Right hindlimb (tissue), 1 donor: ENCODE measurements around the gene ZDHHC8.

Experiments used
- DNase-seq: peaks from one replicate; pipeline ENCODE4 v3.0.0-alpha.2; 2018

ZDHHC8 gene

DNA sequence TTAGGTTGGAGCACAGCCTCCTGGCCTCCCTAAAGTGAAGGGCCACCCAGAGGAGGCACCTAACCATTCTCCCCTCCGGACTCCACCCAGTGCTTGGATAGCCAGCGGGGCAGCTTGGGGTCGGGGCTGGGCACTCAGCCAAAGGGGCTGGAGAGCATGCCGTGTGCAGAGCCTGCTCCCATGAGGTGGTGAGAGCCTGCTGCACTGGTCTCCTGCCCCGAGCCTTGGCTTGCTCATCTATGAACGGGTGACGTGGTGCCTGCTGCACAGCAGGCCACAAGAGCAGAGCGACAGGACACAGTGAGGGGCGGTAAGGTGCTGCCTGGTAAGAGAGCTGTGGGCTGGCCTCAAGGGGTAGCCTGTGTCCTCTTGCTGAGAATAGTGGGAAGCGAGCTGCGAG is 33.3 kb downstream of the ZDHHC8 start:
- no peak for DNase-seq

DNA sequence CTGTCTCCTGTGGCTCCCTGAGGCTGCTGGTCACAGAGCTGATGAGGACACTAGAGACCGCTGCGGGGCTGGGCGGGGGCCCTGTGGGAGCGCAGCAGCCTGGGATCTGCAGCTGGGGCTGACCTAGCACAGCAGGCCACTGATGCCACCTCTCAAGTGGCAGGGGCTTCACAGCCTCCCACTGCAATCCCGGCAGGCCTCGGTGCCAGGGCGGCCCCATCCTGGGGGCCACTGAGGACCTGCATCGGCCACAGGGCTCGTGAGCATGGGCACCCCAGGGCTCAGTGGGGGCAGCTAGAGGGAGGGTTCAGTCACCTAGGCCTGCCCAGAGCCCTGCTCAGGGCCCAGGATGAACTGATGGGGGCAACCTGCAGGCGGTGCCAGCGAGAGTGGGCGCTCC is 33.8 kb downstream of the ZDHHC8 start:
- DNase-seq = no peak

DNA sequence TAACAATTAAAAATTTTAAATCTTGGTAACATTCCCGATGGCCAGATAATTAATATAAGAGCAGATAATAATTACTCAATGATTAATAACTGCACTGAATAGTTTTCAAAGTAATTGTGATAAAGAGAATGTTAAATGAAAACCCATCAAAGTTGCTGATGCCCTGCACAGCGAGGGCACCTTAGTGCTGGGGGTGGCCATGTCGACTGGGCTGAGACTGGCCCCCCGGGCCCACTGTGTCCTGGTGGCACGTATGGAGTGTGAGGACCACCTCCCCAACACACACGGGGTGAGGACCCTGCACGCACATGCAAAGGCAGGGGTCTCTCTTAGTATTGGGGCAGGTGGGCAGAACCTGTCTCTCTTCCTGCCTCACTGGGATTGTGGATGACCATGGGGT is 34.3 kb downstream of the ZDHHC8 start:
- no peak for DNase-seq

GRCh38 chr22:20166703-20167102 is 35.1 kb downstream of the ZDHHC8 start:
- no peak for DNase-seq

- no peak for DNase-seq
Observed at GRCh38 chr22:20167643-20168322, 36.2 kb downstream of the ZDHHC8 start.

DNA sequence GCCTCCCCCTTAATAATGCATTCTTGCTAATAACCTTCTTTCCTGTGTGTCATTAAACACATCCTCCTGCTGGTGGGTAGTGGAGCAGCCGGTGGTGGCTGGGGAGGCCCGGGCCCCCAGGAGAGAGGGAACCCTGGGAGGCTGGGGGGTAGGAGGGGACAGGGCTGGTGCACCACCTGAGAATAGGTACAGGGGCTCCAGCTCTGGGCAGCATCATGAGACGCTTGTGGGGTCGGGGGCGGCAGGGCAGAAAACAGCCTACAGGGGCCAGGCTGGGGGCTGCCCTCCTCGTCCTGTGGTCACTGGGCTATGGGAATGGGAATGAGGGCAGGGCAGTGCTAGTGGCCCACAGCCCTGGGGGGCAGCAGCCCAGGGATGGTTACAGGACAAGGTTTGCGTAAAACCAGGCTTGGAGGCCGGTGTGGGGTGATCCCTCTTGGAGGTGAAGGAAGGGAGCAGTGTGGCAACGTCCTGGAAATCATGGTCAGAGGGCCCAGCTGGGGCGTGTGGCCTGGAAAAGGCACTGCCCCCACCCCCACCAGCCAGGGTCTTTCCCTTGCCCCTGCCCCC is 37.7 kb downstream of the ZDHHC8 start:
- DNase-seq = no peak

GRCh38 chr22:20170170-20170569 is 38.6 kb downstream of the ZDHHC8 start:
- no peak for DNase-seq

DNA sequence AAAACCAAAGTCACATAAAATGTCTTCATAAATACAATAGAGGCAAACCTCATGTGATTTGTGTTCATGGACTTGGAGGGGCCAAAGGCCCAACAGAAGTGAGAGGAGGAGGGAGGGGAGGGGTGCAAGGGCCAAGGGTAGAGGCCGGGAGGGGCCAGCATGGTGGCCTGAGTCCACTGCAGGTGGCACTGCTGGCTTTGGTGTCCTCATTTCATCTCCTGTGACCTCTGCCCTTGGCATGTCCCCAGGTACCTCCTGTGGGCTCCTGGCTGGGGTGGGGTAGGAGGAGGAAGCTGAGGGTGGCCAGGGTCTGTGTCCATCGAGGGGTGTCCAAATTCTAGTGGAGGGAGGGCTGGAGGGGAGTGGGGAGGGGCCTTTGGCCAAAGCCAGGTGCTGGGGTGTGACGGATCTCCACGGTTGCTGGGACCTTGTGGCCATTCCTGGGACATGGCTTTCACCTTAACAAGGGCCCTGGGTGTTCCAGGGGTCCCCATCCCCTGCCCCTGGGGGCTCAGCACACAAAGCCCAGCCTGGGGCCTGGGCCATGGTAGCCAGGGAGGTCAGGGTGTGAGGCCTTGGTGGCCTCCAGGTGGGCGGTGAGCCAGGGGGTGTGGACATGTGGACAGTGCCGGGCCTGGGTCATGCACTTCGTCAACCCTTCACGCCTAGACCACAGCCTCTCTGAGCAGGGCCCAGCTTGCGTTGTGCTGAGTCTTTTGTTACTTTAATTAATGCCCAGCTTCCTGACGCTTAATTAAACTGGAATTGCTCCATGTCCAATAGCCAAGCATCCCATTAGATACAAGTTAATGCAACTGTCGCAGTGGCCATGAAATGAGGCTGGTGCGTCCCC is 39.9 kb downstream of the ZDHHC8 start:
- DNase-seq = no peak

DNA sequence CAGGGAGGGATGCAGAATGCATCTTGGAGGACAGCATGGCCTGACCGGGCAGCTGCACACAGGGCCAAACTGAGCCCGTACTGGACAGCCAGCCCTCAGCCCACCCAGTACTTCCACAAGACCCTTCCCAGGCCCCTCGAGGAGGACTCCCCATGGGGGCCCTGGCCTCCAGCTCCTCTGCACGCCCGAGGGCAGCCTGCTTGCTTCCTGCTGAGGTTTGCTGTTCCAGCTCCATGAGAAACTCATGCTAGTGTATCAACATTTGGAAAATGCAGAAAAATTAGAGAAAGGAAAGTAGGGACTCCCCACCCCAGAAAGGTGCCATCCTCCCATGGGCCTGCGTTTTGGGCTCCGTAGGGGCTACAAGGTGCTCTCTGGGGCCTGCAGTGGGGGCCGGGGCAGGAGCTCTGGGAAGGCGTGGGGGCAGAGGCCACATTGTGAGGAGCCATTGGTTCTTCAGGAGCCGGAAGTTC is 40.6 kb downstream of the ZDHHC8 start:
- DNase-seq = no peak

DNA sequence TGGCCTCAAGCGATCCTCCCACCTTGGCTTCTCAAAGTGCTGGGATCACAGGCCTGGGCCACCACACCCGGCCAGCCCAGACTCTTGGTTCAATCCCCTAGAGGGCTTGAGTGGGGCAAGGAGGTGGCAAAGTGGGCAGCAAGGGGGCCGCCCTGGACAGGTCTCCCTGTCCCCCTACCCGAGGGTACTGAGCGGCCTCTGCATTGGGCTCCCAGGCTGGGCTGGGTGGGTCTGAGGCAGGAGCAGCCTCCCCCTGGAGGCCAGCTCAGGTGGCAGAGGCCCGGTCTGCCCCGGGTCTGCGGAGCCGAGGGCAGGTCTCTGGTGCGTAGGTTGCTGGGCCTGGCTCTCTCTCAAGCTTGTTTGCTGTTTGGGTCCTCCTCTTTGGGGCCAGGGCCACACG is 41.6 kb downstream of the ZDHHC8 start:
- DNase-seq = no peak

DNA sequence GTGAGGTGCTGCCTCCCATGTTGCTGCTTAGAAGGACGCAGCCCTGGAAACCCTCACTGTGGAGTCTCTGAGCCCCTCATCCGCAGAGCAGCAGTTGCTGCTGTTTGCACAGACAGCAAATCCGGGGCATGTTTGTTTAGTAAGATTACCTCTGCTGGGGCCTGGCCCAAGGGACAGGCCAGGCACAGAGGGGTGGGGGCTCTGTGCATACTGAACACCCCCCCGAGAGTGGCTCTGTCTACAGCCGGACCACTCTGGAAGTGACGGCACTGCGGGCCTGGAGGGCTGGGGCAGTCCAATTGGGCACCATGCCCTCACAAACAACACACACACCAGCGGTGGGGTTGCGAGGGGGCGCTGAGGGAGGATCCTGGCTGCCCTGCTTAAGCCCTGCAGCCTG is 42.2 kb downstream of the ZDHHC8 start:
- DNase-seq = no peak

- no peak for DNase-seq
Observed at GRCh38 chr22:20174785-20175596, 43.4 kb downstream of the ZDHHC8 start.

DNA sequence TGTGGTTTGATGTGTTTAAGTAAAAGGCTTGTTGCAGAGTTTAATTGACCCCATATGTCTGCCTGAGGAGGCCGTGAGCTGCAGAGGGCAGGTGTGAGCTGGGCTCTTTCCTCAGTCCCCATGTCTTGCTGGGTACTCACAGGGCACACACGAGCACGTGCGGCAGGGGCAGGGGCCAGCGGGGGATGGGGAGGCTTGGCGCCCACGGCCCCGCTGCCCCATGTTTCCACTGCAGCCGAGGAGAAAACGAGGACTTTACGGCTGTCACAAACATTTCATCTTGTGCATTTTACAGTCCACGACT is 43.9 kb downstream of the ZDHHC8 start:
- DNase-seq = no peak

DNA sequence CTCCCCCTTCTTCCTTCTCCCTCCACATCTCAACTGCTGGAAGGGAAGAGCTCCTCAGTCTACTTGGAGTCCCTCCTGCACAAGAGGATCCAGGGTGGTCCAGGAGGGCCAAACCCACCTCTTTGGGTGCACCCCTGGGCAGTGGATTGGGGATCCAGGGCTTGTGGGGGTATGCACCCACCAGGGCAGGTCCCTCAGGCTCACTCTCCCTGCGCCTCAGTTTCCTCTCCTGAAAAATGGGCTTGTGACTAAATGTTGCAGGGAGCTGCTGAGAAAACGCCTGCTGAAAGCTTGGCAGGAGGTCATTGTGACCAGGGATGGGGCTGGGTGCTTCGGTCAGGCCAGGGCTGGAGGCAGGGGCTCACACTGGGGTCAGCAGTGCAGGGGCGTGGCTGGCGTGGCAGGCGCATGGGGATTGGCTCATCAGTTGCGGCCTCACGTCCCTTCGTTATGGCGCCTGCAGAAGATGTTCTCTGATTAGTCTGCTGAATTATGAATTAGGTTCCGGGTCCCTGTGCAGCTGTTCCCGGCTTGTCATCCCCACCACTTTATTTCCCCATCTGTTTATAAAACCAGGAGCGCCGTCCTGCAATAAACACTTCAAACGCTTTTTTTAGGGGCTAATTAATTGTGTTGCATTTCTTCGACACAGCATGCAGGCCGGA is 44.9 kb downstream of the ZDHHC8 start:
- DNase-seq = no peak

DNA sequence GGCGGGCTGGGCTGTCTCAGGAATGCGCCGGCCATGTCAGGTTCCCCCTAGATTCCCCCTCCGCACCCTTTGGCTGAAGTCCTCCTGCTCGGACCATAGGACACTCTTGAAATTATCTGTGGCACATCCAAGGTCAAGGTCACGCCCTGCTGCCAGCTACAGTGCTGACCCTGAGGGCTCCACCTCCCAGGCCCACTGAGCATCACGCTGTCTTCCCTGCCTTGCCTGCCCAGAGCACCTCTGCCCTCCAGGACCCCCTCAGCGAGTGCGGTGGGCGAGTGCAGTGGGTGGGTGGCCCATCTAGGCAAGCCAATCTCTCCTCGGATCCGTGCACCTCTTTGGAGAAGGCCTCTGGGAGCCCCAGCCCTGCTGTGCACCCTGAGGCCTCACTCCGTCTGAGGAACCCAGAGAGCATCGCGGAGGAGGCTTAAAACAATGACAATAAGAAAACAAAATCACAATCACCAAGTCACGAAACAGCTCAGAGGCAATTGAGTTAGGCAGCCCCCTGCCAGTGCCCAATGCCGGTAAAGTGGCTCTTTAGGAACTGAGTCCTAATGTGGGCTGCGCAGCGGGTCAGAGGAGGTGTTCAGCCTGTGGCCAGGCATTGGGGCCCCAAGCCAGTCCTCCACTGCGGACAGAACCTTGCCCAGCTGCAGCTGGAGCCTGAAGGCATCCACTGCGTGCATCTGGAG is 45.8 kb downstream of the ZDHHC8 start:
- DNase-seq = no peak

DNA sequence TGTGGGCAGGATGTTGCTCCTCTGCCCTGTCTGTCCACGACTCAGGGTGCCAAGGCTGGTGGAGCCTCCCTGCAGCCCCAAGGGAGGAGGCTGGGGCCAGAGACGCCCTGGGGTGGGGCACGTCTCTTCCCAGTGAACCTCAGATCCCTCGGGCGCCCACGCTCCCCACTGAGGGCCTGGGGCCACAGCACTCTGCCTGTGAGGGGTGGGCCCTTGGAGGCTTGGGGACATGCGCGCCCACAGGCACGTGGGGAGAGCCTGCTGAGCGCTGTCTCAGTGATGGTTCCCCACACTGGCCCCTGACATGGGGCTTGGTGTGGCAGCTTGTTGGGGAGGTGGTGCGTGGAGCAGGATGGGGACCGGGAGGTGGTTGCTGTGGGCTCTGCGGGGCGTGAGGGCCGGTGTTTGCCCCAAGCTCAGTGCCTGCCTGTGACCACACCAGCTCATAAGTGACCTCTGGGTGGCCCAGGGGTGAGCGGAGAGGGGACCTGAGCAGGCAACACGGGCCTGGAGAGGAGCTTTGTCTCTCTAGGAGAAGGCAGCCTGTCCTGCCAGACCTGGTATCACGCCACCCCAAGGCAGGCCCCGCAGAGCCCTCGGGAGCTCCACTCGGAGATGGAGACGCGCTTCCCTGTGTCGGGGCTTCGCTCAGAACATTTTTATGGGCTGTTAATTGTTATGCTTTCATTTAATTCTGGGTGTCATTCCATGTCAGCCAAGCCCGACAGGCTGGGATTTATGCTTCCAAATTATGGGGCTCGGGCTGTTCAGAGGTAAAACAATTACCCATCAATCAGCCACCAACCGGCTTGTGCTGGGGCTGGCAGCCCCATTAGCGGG is 46.7 kb downstream of the ZDHHC8 start:
- no peak for DNase-seq

GRCh38 chr22:20178915-20179227 is 47.3 kb downstream of the ZDHHC8 start:
- no peak for DNase-seq

- DNase-seq = no peak
Observed at GRCh38 chr22:20179455-20180244, 48.0 kb downstream of the ZDHHC8 start.

DNA sequence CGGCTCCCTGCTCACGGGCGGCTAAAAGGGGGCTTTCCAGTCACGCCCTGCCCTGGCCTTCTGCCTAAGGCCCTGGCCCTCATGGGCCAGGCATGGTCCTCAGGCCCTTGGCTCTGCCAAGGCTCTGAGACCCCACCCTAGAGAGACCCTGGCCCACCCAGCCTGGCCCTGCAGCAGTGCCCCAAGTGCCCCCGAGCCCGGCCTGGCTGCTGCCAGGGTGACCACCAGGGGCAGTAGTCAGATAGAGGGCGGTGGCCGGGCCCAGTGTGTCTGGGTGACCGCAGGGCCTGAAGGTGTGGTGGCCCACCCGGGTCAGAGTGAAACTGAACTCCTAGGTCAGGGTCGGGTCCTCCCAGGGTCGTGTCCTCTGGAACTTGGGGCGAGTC is 48.6 kb downstream of the ZDHHC8 start:
- no peak for DNase-seq

DNA sequence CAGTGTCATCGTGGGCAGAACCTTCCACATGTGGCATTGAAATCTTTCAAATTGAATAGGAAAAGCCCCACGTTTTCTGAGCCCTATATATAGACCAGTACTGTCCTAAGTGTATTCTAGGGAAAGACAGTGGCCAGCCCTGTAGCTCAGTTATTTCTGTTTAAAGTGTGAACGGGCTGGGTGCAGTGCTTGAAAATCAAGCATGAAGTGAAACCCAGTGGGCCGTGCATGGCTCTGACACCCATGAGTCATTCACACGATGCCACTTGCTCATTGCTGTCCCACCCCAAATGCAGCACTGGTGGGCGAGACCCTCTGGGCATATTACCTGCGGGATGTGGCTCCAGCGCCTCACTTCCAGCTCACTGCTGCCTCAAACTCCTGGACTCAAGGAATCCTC is 49.0 kb downstream of the ZDHHC8 start:
- DNase-seq = no peak
